Measurements from ENCODE around the gene ARHGAP23. TPM values are rescaled to one million over a fixed set of nuclear protein-coding genes. Genes with fewer than 3 reads are reported as not detected.

ARHGAP23 gene
- total RNA-seq, 3 donors from 2014 or later, result 13.8 to 25.2 (median 21.1) TPM

DNA sequence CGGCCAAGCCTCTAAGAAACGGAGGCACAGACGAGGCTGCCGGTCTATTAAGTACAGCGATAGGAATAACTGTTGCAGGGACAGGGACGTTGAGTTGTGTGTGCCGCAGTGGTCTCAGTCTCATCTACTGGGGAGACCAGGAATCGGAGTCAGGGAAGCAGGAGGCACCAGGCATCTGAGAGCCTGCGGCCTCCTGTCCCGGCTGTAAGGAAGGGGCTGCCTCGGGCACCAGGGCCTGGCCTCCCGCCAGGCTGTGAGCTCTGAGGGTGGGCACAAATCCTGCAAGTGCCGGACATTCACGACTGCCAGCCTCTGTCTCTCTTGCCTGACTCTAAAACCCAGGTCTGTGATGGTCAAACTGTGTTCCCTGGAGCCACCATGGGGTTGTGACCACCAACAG is 76.0 kb downstream of the ARHGAP23 start:
- Histone ChIP-seq H3K4me3 (no peak overlapping the region), H3K9me3 (no peaks in the 10 kb centered on the region), H3K36me3 (no peaks in the 10 kb centered on the region), H3K27me3 (no peaks in the 10 kb centered on the region), H3K27ac (no peak overlapping the region), H3K4me1 (no peaks in the 10 kb centered on the region)
- intact Hi-C loops (cut with DNase I; ENCODE audit: low total_unique reads), result no loop called here
- DNase-seq (ENCODE audit: low spot score in 2 of 2), result no peak
- TF ChIP-seq POLR2AphosphoS5 (IDR thresholded peaks at IDR 0.05) (no peak), POLR2A (IDR thresholded peaks at IDR 0.05) (no peak)
- TF ChIP-seq, protein P1, sequence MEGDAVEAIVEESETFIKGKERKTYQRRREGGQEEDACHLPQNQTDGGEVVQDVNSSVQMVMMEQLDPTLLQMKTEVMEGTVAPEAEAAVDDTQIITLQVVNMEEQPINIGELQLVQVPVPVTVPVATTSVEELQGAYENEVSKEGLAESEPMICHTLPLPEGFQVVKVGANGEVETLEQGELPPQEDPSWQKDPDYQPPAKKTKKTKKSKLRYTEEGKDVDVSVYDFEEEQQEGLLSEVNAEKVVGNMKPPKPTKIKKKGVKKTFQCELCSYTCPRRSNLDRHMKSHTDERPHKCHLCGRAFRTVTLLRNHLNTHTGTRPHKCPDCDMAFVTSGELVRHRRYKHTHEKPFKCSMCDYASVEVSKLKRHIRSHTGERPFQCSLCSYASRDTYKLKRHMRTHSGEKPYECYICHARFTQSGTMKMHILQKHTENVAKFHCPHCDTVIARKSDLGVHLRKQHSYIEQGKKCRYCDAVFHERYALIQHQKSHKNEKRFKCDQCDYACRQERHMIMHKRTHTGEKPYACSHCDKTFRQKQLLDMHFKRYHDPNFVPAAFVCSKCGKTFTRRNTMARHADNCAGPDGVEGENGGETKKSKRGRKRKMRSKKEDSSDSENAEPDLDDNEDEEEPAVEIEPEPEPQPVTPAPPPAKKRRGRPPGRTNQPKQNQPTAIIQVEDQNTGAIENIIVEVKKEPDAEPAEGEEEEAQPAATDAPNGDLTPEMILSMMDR (IDR thresholded peaks at IDR 0.05), result no peak

DNA sequence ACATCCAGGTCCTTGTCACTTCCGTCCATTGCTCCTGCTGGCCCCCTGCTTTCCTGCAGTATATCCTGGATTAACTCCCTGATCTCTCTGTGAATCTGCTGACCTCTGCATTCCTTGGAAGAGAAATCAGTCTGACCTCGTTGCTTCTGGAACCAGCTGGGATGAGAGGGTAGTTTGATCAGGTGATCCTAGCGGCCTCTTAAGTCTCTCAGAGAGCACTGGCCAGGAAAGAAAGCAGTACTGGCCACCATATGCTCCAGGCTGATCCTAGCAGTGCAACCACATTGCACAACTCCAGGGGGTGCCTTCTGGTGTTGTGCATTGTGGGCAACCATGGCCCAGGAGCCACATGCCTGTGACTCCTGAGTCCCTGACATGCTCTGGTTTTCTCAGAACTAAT is 79.2 kb downstream of the ARHGAP23 start:
- Histone ChIP-seq H3K27ac (no peak overlapping the region), H3K4me1 (peaks cover 0 to 3% of the 10 kb centered on the region in 2 donors), H3K9me3 (no peaks in the 10 kb centered on the region), H3K36me3 (no peaks in the 10 kb centered on the region), H3K4me3 (no peak overlapping the region), H3K27me3 (peaks cover 0 to 9% of the 10 kb centered on the region in 2 donors)
- no peak for DNase-seq (ENCODE audit: low spot score in 2 of 2)
- intact Hi-C loops (cut with DNase I; ENCODE audit: low total_unique reads), result no loop called here
- TF ChIP-seq POLR2AphosphoS5 (IDR thresholded peaks at IDR 0.05), result no peak
- TF ChIP-seq, protein P1 (IDR thresholded peaks at IDR 0.05), result no peak
- TF ChIP-seq POLR2A (IDR thresholded peaks at IDR 0.05), result no peak

DNA sequence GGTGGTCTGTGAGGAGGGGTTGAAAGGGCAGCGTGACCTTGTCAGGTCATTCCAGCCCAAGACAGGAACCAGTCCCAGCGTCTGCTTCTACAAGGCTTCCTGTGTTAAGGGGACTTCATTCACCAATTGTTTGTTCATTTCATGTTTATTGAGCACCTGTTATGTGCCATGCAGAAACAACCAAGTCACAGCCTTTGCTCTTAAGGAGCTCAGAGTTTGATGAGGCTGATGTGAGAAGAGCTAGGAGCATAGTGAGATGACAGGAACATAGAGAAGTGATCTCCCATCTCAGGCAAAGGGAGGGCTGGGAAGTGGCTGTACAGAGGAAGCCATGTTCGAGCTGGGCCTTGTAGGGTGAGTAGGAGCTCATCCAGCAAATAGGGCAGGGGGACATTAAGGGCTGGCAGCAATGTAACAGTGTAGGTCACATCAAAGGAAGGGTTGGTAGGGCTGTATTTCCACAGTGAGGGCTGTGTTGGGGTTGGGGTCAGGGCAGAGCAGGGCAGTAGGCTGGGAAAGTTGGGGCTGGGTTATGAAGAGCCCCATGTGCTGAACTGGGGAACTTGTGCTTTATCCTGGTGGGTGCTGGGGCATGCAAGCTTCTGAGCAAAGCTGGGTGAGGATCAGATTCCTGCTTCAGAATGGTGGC is 79.8 kb downstream of the ARHGAP23 start:
- H3K27me3 ChIP-seq, result peaks cover 0 to 9% of the 10 kb centered on the region in 2 donors
- H3K4me1 ChIP-seq, result peaks cover 0 to 3% of the 10 kb centered on the region in 2 donors
- no peak overlapping the region for H3K27ac ChIP-seq
- no peak overlapping the region for H3K4me3 ChIP-seq
- no peaks in the 10 kb centered on the region for H3K36me3 ChIP-seq
- H3K9me3 ChIP-seq, result no peaks in the 10 kb centered on the region
- TF ChIP-seq, protein P1 (IDR thresholded peaks at IDR 0.05), result no peak
- TF ChIP-seq POLR2AphosphoS5 (IDR thresholded peaks at IDR 0.05), result no peak
- TF ChIP-seq POLR2A (IDR thresholded peaks at IDR 0.05), result no peak
- intact Hi-C loops (cut with DNase I; ENCODE audit: low total_unique reads), result no loop called here
- DNase-seq (ENCODE audit: low spot score in 2 of 2), result no peak

DNA sequence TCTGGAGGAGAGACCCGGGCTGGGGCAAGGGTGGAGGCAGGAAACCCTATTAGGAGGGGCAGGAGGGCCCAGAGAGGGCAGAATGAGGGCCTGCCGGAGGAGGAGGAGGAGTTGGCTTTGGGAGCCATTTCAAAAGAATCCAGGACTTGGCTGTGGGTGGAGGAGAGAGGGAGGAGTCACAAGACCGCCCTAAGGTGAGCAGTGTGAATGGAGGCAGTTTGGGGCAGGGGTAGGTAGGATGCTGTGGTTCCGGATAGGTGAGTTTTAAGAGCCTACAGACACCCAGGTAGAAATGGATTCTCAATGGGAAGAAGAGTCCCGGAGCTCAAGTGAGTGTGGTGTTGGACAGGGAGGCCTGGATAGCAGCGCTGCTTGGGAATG is 80.3 kb downstream of the ARHGAP23 start:
- TF ChIP-seq POLR2AphosphoS5 (IDR thresholded peaks at IDR 0.05) (no peak), POLR2A (IDR thresholded peaks at IDR 0.05) (no peak)
- TF ChIP-seq, protein P1 (IDR thresholded peaks at IDR 0.05), result no peak
- no peaks in the 10 kb centered on the region for H3K36me3 ChIP-seq
- intact Hi-C loops (cut with DNase I; ENCODE audit: low total_unique reads), result no loop called here
- peaks cover 0 to 9% of the 10 kb centered on the region in 2 donors for H3K27me3 ChIP-seq
- no peaks in the 10 kb centered on the region for H3K9me3 ChIP-seq
- H3K4me1 ChIP-seq, result peaks cover 0 to 3% of the 10 kb centered on the region in 2 donors
- H3K4me3 ChIP-seq, result no peak overlapping the region
- no peak overlapping the region for H3K27ac ChIP-seq
- no peak for DNase-seq (ENCODE audit: low spot score in 2 of 2)

DNA sequence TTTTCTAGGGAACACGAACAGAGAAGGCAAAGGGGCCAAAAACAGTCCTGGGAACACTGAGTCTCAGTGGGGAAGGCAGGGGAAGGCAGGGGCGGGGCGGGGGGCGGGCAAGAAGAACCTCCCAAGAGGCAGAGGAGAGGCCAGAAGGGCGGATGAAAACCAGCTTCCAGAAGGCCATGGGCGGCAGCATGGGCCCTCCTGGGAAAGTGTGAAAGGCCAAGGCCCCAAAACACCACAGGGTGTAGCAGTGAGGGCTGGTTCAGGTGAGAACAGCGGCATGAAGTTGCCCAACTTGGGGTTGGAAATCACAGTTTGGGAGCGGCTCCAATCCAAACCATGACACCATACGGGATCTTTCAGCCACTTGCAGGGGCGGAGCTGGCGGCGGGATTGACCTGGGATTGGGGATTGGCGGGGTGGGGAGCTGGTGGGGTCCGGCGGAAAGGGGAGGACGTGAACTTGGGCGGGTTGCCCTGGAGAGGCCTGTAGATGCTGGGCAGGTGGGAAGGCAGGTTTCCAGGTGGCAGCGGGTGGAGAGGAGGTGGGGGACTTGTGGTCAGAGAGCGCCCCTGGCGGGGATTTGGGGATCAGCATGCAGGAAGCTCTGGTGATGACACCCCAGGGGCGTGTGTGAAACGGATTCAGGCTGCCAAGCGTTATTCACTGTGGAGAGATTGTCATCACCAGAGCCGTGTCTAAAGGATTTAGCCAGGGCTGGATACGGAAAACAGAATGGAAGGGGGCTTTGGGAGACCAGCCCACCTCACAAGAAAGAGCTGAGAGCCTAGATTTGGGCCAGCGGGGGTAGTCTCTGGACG is 80.9 kb downstream of the ARHGAP23 start:
- H3K27me3 ChIP-seq, result peaks cover 0 to 9% of the 10 kb centered on the region in 2 donors
- TF ChIP-seq, protein P1 (IDR thresholded peaks at IDR 0.05), result peak in 2 of 3 donors; percentile 34 to 37
- TF ChIP-seq POLR2AphosphoS5 (IDR thresholded peaks at IDR 0.05), result no peak
- peak overlapping the region in 1 of 3 donors; percentile 31 for H3K4me3 ChIP-seq
- H3K4me1 ChIP-seq, result peaks cover 0 to 3% of the 10 kb centered on the region in 2 donors
- DNase-seq (ENCODE audit: low spot score in 2 of 2), result peak; percentile 50 to 76
- intact Hi-C loops (cut with DNase I; ENCODE audit: low total_unique reads), result no loop called here
- H3K9me3 ChIP-seq, result no peaks in the 10 kb centered on the region
- no peak overlapping the region for H3K27ac ChIP-seq
- H3K36me3 ChIP-seq, result no peaks in the 10 kb centered on the region
